RWPE1 (cell line): ENCODE results near the gene ZFP37.
A peak's percentile ranks its signal among the peaks of the same experiment; 100 is the strongest.

ENCODE experiments used
- CTCF ChIA-PET: fragments of 350-600 bp; sonication (Branson Sonifier 250); formaldehyde crosslinking; extraction: SDS; loops from one replicate; lab custom pipeline; 2021; lab: Yijun Ruan, JAX
- POLR2A ChIA-PET: fragments of 400-600 bp; formaldehyde crosslinking; extraction: SDS; loops from one replicate; lab custom pipeline; 2020; ENCODE audit warnings: antibody characterized with exemption; ENCODE audit not compliant: low non-redundant PET; lab: Yijun Ruan, JAX
- DNase-seq: peaks from one replicate; pipeline ENCODE4 v3.0.0; 2012; ENCODE audit warnings: low spot score
- H3K27ac ChIP-seq: fragments of 450-650 bp; 2 replicates; pipeline ENCODE4 v1.5.1; 2017
- CTCF ChIP-seq: fragments of 450-650 bp; conservative IDR thresholded peaks from 2 replicates; pipeline ENCODE4 v1.5.1; 2017; ENCODE audit warnings: low read depth, mild to moderate bottlenecking

The ZFP37 gene

GRCh38 chr9:113057193-113057592 is 669 bp upstream of the ZFP37 start:
- DNase-seq, result no peak
- H3K27ac ChIP-seq, result no peak overlapping the region; the same call in 1 of the 2 replicates
- TF ChIP-seq CTCF, result no peak
- CTCF ChIA-PET, result no interaction called here
- POLR2A ChIA-PET, result no interaction called here

- no peak for TF ChIP-seq CTCF
- ChIA-PET POLR2A (interaction anchor here (0.6 kb wide), 1 partner anchor 33 kb away, joined by 3 read pairs; no protein-coding TSS in a partner anchor), CTCF (no interaction called here)
- no peak for DNase-seq
- no peak overlapping the region for H3K27ac ChIP-seq
Measured at GRCh38 chr9:113042884-113043657, 13.5 kb downstream of the ZFP37 start.

DNA sequence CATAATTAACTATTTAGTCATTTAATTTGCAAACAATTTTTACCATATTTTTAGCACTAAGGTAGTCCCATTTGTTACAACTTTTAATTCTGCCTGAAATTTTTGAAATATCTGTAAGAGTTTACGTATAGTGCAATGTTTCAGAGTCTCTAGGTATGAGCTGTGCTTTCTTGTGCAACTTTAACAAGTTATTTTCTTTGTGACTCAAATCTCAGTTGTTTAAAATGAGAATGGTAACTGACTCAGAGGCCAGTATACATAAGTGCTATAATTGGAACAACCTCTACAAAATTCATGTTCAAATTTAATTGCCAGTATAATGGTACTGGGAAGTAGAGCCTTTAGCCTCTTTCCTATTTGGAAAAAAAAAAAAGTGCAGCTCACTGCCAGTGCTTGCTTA is 30.3 kb downstream of the ZFP37 start:
- no peak for TF ChIP-seq CTCF
- ChIA-PET POLR2A (no interaction called here), CTCF (no interaction called here)
- H3K27ac ChIP-seq, result no peak overlapping the region
- no peak for DNase-seq

- no peak for TF ChIP-seq CTCF
- H3K27ac ChIP-seq, result no peak overlapping the region
- no peak for DNase-seq
- ChIA-PET POLR2A (no interaction called here), CTCF (no interaction called here)
Measured at GRCh38 chr9:113018247-113018646, 38.3 kb downstream of the ZFP37 start.

GRCh38 chr9:113012492-113012891 is 44.0 kb downstream of the ZFP37 start:
- CTCF ChIA-PET, result interaction anchor here (1.1 kb wide), 1 partner anchor 20 kb away, joined by 3 read pairs; no protein-coding TSS in a partner anchor
- POLR2A ChIA-PET, result no interaction called here
- DNase-seq, result no peak
- H3K27ac ChIP-seq, result no peak overlapping the region
- TF ChIP-seq CTCF, result no peak

DNA sequence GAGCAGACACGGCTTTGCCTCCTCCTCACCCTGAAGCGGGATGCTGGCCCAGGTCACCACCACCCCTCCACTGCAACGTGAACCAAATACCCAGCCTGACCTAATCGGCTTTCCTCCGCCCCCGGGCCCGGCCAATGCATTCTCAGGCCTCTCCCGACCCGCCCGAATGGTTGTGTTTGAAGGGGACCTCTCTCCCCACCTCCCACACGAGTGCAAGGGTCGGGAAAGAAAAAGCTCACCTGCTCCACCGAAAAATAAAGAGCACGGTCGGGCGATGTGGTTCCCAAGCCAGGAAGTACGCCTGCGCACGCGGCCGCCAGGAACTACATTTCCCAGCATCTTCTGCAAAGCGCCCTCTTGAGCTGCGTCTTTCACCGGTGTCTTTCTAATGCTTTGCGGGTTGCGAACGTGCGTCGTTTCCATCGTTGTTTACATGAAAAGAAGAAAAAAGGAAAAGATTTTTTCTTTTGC is 44.6 kb downstream of the ZFP37 start, which contains the start of gene ZNF883:
TSS of gene ZNF883 (minus strand) at position 282 of the 471 bp plus-strand sequence.
- DNase-seq, result peak; percentile 50
- no peak within 1 kb of the TSS for H3K27ac ChIP-seq
- ChIA-PET POLR2A (no interaction called here), CTCF (interaction anchor here (1.1 kb wide), 1 partner anchor 21 kb away, joined by 3 read pairs; no protein-coding TSS in a partner anchor)
- no peak for TF ChIP-seq CTCF
